PC-3 (cell line): ENCODE data around the gene ARMC8. TPM values are rescaled to one million over a fixed set of nuclear protein-coding genes. Genes with fewer than 3 reads are reported as not detected.

Source experiments
- ATAC-seq: fragments of 200-7000 bp; cut with Tn5 transposase; 2 replicates; pipeline ENCODE4 v1.9.1; 2020; ENCODE audit warnings: mild to moderate bottlenecking, moderate library complexity
- BruUV-seq: library from RNA; stranded (reverse); fragments of 400-500 nt; replicated peaks from 2 replicates; lab custom pipeline; 2021; lab: Mats Ljungman, UMichigan
- CTCF ChIA-PET: fragments of 300-600 bp; sonication (Branson Sonifier 250); formaldehyde crosslinking; loops from one replicate; lab custom pipeline; 2022; ENCODE audit warnings: antibody characterized with exemption; lab: Charles Lee
- POLR2A ChIA-PET: fragments of 300-600 bp; sonication (Branson Sonifier 250); formaldehyde crosslinking; loops from one replicate; lab custom pipeline; 2022; ENCODE audit warnings: antibody characterized with exemption; ENCODE audit not compliant: unreplicated experiment; lab: Charles Lee
- DNase-seq: peaks from one replicate; pipeline ENCODE4 v3.0.0-alpha.2; 2015
- H2AFZ ChIP-seq: fragments of 300-600 bp; sonication (generic); 2 replicates; pipeline ENCODE4 v1.6.0; 2016; ENCODE audit warnings: antibody characterized with exemption, low read length
- H3F3A ChIP-seq: fragments of 300-600 bp; sonication (generic); one replicate; pipeline ENCODE4 v1.6.0; 2017; ENCODE audit warnings: antibody characterized with exemption, low read length, control low read depth, mild to moderate bottlenecking; ENCODE audit not compliant: unreplicated experiment
- H3K27ac ChIP-seq: fragments of 300-600 bp; sonication (generic); 2 replicates; pipeline ENCODE4 v1.5.1; 2016; ENCODE audit warnings: mild to moderate bottlenecking, low read length
- H3K27me3 ChIP-seq: fragments of 300-600 bp; sonication (generic); 2 replicates; pipeline ENCODE4 v1.6.1; 2016; ENCODE audit warnings: low read length, mixed read lengths
- H3K36me3 ChIP-seq: fragments of 300-600 bp; sonication (generic); 2 replicates; pipeline ENCODE4 v1.6.1; 2016; ENCODE audit warnings: low read depth, mixed run types, low read length, mixed read lengths
- H3K4me1 ChIP-seq: fragments of 300-600 bp; sonication (generic); 2 replicates; pipeline ENCODE4 v1.5.1; 2016; ENCODE audit warnings: low read length; ENCODE audit not compliant: insufficient read depth
- H3K4me2 ChIP-seq: fragments of 300-600 bp; sonication (generic); 2 replicates; pipeline ENCODE4 v1.6.0; 2016; ENCODE audit warnings: low read length
- H3K4me3 ChIP-seq: fragments of 300-600 bp; sonication (generic); 2 replicates; pipeline ENCODE4 v1.5.1; 2016; ENCODE audit warnings: mild to moderate bottlenecking, low read length, mixed read lengths
- H3K79me2 ChIP-seq: fragments of 300-600 bp; sonication (generic); 2 replicates; pipeline ENCODE4 v1.6.1; 2017; ENCODE audit warnings: low read length, mixed read lengths
- H3K9ac ChIP-seq: fragments of 300-600 bp; sonication (generic); 2 replicates; pipeline ENCODE4 v1.6.0; 2016; ENCODE audit warnings: mild to moderate bottlenecking, low read length
- H3K9me2 ChIP-seq: fragments of 300-600 bp; sonication (generic); replicated peaks from 2 replicates; pipeline ENCODE4 v1.6.1; 2016; ENCODE audit warnings: mixed run types, low read length, mixed read lengths
- H3K9me3 ChIP-seq: fragments of 300-600 bp; sonication (generic); 2 replicates; pipeline ENCODE4 v1.6.1; 2016; ENCODE audit warnings: low read length, mixed read lengths
- H4K20me1 ChIP-seq: fragments of 300-600 bp; sonication (generic); 2 replicates; pipeline ENCODE4 v1.6.1; 2016; ENCODE audit warnings: low read length, mixed read lengths
- CTCF ChIP-seq: fragments of 300-600 bp; sonication (generic); conservative IDR thresholded peaks from 2 replicates; pipeline ENCODE4 v1.5.1; 2017; ENCODE audit warnings: antibody characterized with exemption, low read depth, mild to moderate bottlenecking, low read length
- EZH2 ChIP-seq: fragments of 300-600 bp; sonication (generic); IDR thresholded peaks from one replicate; pipeline ENCODE4 v1.6.1; 2017; ENCODE audit warnings: antibody characterized with exemption, mild to moderate bottlenecking, low read length; ENCODE audit not compliant: unreplicated experiment
- EZH2phosphoT487 ChIP-seq: fragments of 300-600 bp; sonication (generic); IDR thresholded peaks from 2 replicates; pipeline ENCODE4 v1.6.1; 2018; ENCODE audit warnings: mild to moderate bottlenecking, antibody characterized with exemption, low read length, borderline replicate concordance
- intact Hi-C: fragments of 100-400 bp; cut with micrococcal nuclease; formaldehyde crosslinking; loops from 2 replicates; pipeline ENCODE4 v1.9.0; 2023
- total RNA-seq: library from RNA; depleted of rRNA; stranded (reverse); fragments of >200 nt; gene quantifications from 2 replicates; pipeline ENCODE4 v1.2.3, GENCODE V29; 2014

Gene ARMC8
- total RNA-seq, 1 experiment from 2014 or later: 21.1 TPM

GRCh38 chr3:138326866-138327595 is 139.9 kb downstream of the ARMC8 start:
- POLR2A ChIA-PET: no interaction called here
- H3K4me1 ChIP-seq: peaks cover 7% of the 10 kb centered on the region; the same call in 1 of the 2 replicates
- no peak overlapping the region for H2AFZ ChIP-seq

GRCh38 chr3:138327831-138328230 is 140.7 kb downstream of the ARMC8 start:
- Histone ChIP-seq H3K4me1 (peaks cover 7% of the 10 kb centered on the region; the same call in 1 of the 2 replicates), H3K27ac (no peak overlapping the region), H2AFZ (no peak overlapping the region), H3K79me2 (no peaks in the 10 kb centered on the region), H3K4me2 (no peak overlapping the region), H3K9ac (no peak overlapping the region), H4K20me1 (no peaks in the 10 kb centered on the region), H3K27me3 (no peaks in the 10 kb centered on the region), H3K4me3 (no peak overlapping the region), H3K9me3 (no peaks in the 10 kb centered on the region), H3K9me2 (no peaks in the 10 kb centered on the region), H3K36me3 (no peaks in the 10 kb centered on the region), H3F3A (no peaks in the 10 kb centered on the region)
- ChIA-PET CTCF (no interaction called here), POLR2A (no interaction called here)
- ATAC-seq: no peak
- TF ChIP-seq EZH2phosphoT487: no peak
- TF ChIP-seq CTCF: no peak
- TF ChIP-seq EZH2: no peak
- intact Hi-C loops: no loop called here
- no TSS peak for BruUV-seq
- peak; percentile 42 for DNase-seq

More at GRCh38 chr3:138326866-138327595, 139.9 kb downstream of the ARMC8 start:
- no peak overlapping the region for H3K27ac ChIP-seq
- H3K4me3 ChIP-seq: no peak overlapping the region
- no peaks in the 10 kb centered on the region for H4K20me1 ChIP-seq
- no peak for TF ChIP-seq EZH2phosphoT487
- TF ChIP-seq CTCF: no peak
- TF ChIP-seq EZH2: no peak
- no peaks in the 10 kb centered on the region for H3F3A ChIP-seq
- H3K9me2 ChIP-seq: no peaks in the 10 kb centered on the region
- intact Hi-C loops: no loop called here
- no peaks in the 10 kb centered on the region for H3K27me3 ChIP-seq
- H3K36me3 ChIP-seq: no peaks in the 10 kb centered on the region
- no peak overlapping the region for H3K4me2 ChIP-seq
- no peaks in the 10 kb centered on the region for H3K79me2 ChIP-seq
- ATAC-seq (no peak), DNase-seq (no peak)
- CTCF ChIA-PET: no interaction called here
- no TSS peak for BruUV-seq
- no peaks in the 10 kb centered on the region for H3K9me3 ChIP-seq
- no peak overlapping the region for H3K9ac ChIP-seq

GRCh38 chr3:138328341-138328740 is 141.2 kb downstream of the ARMC8 start:
- intact Hi-C loops: no loop called here
- H3K9ac ChIP-seq: no peak overlapping the region
- no peaks in the 10 kb centered on the region for H4K20me1 ChIP-seq
- no peaks in the 10 kb centered on the region for H3K9me3 ChIP-seq
- H3K4me2 ChIP-seq: peak overlapping the region; percentile 99; the same call in 1 of the 2 replicates
- H3K4me1 ChIP-seq: peaks cover 7% of the 10 kb centered on the region; the same call in 1 of the 2 replicates
- 0 out of 2 replicates have a peak, but pooled peaks have one; percentile 24 for TF ChIP-seq CTCF
- TF ChIP-seq EZH2phosphoT487: no peak
- no peaks in the 10 kb centered on the region for H3K79me2 ChIP-seq
- POLR2A ChIA-PET: no interaction called here
- no peak overlapping the region for H2AFZ ChIP-seq
- no peaks in the 10 kb centered on the region for H3K36me3 ChIP-seq
- DNase-seq (no peak), ATAC-seq (no peak)
- BruUV-seq: no TSS peak
- no peak overlapping the region; the same call in 1 of the 2 replicates for H3K4me3 ChIP-seq
- H3F3A ChIP-seq: no peaks in the 10 kb centered on the region
- H3K27me3 ChIP-seq: no peaks in the 10 kb centered on the region
- no peak overlapping the region for H3K27ac ChIP-seq
- H3K9me2 ChIP-seq: no peaks in the 10 kb centered on the region
- CTCF ChIA-PET: no interaction called here
